ENCODE results near the gene C4orf36.

The C4orf36 gene

GRCh38 chr4:86853209-86853608, 39.0 kb downstream of the C4orf36 start:
- DNase-seq: no peak

GRCh38 chr4:86848732-86849619, 43.2 kb downstream of the C4orf36 start, which contains the start of gene SLC10A6:
SLC10A6 (minus strand) TSS chr4:86849384; CDS start chr4:86849115, 269 bp downstream.
- DNase-seq: no peak

- DNase-seq: no peak
Measured at GRCh38 chr4:86848136-86848535, 44.1 kb downstream of the C4orf36 start.

DNA sequence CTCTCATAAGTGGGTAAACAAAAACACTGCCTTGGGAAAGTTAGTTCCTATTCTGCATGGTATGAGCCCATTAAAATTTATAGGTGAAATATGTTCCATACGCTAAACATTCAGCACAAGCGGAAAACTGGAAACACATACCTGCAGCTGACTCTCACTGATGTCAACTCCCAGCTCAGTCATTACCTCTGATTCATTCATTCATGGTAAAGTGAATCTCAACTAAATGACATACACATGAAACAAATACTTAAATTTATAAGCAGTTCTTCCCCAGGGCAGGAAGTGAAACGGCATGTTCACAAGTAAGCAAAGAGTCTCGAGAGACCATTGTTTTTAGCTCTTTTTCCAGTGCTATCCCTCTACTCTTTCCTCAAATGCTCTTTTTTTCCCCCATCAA, 44.7 kb downstream of the C4orf36 start:
- DNase-seq: no peak

DNA sequence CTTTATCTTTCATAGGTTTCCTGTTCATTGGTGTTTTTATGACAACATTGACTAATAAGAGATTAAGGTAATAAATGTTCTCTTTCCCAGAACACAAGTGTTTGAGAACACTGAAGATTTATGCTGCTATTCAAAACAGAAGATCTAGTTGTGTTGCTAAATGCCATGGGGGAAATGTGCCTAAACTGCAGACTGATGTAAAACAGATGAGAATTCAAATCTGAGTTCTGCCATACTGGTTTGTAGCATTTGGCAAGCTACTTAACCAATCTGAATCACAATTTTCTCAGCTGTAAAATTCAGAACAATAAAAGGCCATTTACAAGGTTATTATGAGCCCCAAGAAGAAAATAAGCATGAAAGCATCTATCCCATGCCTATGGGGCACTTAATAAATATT, 45.3 kb downstream of the C4orf36 start:
- DNase-seq: no peak

DNA sequence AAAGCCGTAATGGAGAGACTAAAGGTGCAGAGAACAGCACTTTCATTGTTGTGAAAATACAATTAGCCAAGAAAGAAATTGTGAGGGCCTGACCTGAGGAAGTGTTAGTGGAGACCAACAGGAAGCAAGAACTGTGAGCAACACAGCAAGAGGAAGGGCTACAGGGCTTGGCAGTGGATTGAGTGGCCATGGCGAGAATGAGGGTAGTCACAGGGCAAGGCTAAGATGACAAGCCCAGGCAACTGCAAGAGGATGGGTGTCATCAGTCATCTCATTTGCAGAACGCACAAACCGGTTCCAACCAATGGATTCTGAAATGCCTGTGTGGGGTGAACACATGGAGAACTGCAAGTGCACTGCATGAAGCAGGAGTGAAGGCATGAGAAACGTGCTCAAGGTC, 46.6 kb downstream of the C4orf36 start:
- DNase-seq: no peak

DNA sequence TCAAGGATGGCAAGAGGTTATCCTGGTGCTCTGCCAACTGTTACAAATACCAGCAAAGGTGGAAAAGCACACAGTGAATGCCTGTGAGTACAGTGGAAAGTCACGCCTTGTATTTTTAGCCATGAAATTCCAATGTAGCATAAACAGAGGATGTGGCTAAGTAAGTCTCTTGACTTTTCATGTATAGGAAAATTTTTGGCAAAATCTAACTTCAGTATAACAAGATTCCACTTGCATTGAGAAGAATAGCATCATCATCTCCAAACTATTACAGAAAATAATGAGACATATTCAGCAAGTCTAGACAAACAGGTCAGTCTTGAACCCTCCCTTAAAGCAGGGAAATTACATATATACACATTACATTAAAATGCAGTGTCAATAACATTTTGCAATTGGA, 50.9 kb downstream of the C4orf36 start:
- DNase-seq: no peak

GRCh38 chr4:86840858-86841257, 51.4 kb downstream of the C4orf36 start:
- no peak for DNase-seq

GRCh38 chr4:86837691-86838503, 54.3 kb downstream of the C4orf36 start:
- no peak for DNase-seq

- no peak for DNase-seq
Measured at GRCh38 chr4:86835677-86836076, 56.5 kb downstream of the C4orf36 start.

DNA sequence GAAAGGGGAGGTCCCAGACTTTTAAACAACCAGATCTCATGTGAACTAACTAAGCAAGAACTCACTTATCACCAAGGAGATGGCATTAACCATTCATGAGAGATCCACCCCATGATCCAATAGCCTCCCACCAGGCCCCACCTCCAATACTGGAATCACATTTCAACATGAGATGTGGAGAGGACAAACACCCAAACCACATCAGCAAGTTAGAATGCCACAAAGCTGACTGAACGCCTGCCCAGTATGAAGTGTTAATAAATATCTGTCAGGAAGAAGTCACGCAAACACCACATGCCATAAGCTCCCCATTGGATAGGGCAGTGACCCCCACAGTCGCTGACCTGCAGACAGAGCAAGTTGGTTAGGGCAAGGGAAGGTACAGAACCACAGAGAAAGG, 57.3 kb downstream of the C4orf36 start:
- no peak for DNase-seq

DNA sequence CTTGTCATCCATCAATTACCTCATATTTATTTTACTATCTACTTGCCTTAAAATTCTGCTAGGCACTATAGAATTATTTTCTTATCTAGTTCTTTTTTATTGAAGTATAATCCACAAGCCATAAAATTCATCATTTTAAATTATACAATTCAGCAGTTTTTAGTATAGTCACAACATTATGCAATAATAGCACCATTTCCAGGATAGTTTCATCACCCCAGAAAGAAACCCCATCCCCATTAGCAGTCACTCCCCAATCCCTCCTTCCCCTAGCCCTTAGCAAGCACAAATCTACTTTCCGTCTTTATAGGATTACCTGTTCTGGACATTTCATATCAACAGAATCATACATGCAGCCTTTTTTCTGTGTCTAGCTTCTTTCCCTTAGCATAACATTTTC, 58.6 kb downstream of the C4orf36 start:
- DNase-seq: no peak

DNA sequence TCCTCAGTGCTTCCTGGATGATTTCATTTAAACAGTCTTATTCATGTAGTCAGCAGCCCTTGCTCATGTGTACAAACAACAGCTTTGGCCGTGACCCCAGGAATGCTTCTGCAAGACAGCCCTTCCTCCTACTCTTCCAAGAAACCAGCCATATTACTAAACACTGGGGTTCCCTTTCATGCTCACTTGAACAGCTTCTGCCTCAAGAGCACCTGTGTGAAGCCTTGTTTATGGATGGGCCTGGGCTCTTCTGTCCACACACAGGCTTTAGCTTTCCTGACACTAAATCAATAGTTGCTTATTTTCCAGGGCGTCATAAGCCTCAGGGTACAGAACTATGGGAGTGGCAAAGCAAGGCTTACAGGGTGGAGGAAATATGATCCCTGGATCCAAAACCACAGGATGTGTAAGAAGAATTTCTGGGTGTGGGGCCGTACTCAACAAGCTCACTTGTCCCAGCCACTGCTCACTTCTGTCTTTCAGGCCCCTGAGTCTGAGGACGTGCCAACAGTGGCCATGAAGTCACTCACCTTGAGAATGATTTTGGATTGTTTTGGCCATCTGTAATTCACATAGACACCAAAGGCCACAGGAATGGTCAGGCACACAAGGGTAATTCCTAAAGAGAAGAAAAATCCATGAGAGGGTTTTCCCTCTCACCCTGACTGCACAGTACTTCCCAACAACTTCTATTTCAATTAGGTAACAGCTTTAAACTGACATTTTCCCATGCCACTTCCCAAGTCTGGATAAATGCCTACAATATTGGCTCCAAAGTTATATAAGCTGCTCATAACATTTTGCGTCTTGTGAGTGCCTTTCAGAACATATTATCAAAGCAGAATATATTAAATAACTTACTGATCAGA, 60.7 kb downstream of the C4orf36 start:
- DNase-seq: peak; percentile 55
